ENCODE data around the gene LIMS3.
"Not testable (repeated sequence)": the region's sequence is repeated elsewhere in the genome, so short reads cannot be mapped to it uniquely, and the experiment has no call there.

DNA sequence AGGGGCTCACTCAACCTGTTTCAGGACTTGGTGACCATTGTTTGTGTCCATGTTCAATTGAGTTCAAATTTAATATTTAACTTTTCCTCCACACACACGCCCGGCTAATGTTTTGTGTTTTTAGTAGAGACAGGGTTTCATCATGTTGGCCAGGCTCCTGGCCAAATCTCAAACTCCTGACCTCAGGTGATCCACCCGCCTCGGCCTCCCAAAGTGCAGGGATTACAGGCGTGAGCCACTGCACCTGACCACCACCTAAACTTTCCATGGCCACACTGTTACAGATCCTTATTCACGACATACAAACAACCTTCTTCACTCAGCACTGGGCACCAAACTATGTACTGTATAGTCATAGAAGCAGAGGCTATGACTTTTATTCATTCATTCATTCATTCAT is 4.3 kb upstream of the LIMS3 start:
- TF ChIP-seq POLR2A (IDR thresholded peaks at IDR 0.05; ENCODE audit: low read length); GATA1 (IDR thresholded peaks at IDR 0.05; ENCODE audit: low read depth, low read length): not testable (repeated sequence)

Measured in erythroblast (primary cell).